DOHH2 (cell line): ENCODE measurements around the gene NDUFB4.

Experiments
- H3F3A ChIP-seq: fragments of 200-600 bp; sonication (generic), shearing (Covaris generic); 2 replicates; pipeline ENCODE4 v1.6.0; 2016; ENCODE audit warnings: antibody characterized with exemption, mild to moderate bottlenecking; ENCODE audit not compliant: control insufficient read depth, insufficient read depth
- H3K27ac ChIP-seq: fragments of 200-600 bp; sonication (generic); 2 replicates; pipeline ENCODE4 v1.5.1; 2014; ENCODE audit warnings: low read depth, mild to moderate bottlenecking, low read length, moderate library complexity
- H3K27me3 ChIP-seq: fragments of 200-600 bp; sonication (generic); 2 replicates; pipeline ENCODE4 v1.6.1; 2014; ENCODE audit warnings: mild to moderate bottlenecking, low read length, mixed read lengths; ENCODE audit not compliant: control insufficient read depth
- H3K36me3 ChIP-seq: fragments of 200-600 bp; sonication (generic); 2 replicates; pipeline ENCODE4 v1.6.1; 2014; ENCODE audit warnings: mild to moderate bottlenecking, low read length, moderate library complexity, mixed read lengths; ENCODE audit not compliant: control insufficient read depth
- H3K4me1 ChIP-seq: fragments of 200-600 bp; sonication (generic); 2 replicates; pipeline ENCODE4 v1.6.1; 2014; ENCODE audit warnings: mild to moderate bottlenecking, low read length, mixed read lengths; ENCODE audit not compliant: control insufficient read depth
- H3K4me2 ChIP-seq: fragments of 200-600 bp; sonication (generic); 2 replicates; pipeline ENCODE4 v1.6.0; 2014; ENCODE audit warnings: mild to moderate bottlenecking, low read length, moderate library complexity
- H3K4me3 ChIP-seq: fragments of 200-600 bp; sonication (generic); 2 replicates; pipeline ENCODE4 v1.5.1; 2014; ENCODE audit warnings: mild to moderate bottlenecking, low read length, mixed read lengths
- H3K79me2 ChIP-seq: fragments of 200-600 bp; sonication (generic); 2 replicates; pipeline ENCODE4 v1.6.1; 2014; ENCODE audit warnings: mild to moderate bottlenecking, low read length, mixed read lengths; ENCODE audit not compliant: control insufficient read depth
- H3K9me2 ChIP-seq: fragments of 200-600 bp; sonication (generic); replicated peaks from 2 replicates; pipeline ENCODE4 v1.6.1; 2014; ENCODE audit warnings: mild to moderate bottlenecking, low read length, mixed read lengths; ENCODE audit not compliant: control insufficient read depth
- H3K9me3 ChIP-seq: fragments of 200-600 bp; sonication (generic); 2 replicates; pipeline ENCODE4 v1.6.1; 2014; ENCODE audit warnings: antibody characterized with exemption, low read length, mixed read lengths; ENCODE audit not compliant: control insufficient read depth, insufficient read depth
- H4K20me1 ChIP-seq: fragments of 200-600 bp; sonication (generic); 2 replicates; pipeline ENCODE4 v1.6.0; 2014; ENCODE audit warnings: low read depth, mild to moderate bottlenecking, antibody characterized with exemption, low read length, moderate library complexity; ENCODE audit not compliant: control insufficient read depth, insufficient read depth
- EZH2phosphoT487 ChIP-seq: fragments of 200-600 bp; sonication (generic); IDR thresholded peaks from 2 replicates; pipeline ENCODE4 v1.6.1; 2017; ENCODE audit warnings: borderline replicate concordance, mild to moderate bottlenecking, antibody characterized with exemption, low read length, moderate library complexity, mixed read lengths
- TF ChIP-seq, protein P1 (sequence below): fragments of 200-600 bp; sonication (generic); IDR thresholded peaks from one replicate; pipeline ENCODE4 v1.5.1; 2014; ENCODE audit warnings: antibody characterized with exemption, mild to moderate bottlenecking, low read depth, low read length; ENCODE audit not compliant: poor library complexity, severe bottlenecking

The NDUFB4 gene

DNA sequence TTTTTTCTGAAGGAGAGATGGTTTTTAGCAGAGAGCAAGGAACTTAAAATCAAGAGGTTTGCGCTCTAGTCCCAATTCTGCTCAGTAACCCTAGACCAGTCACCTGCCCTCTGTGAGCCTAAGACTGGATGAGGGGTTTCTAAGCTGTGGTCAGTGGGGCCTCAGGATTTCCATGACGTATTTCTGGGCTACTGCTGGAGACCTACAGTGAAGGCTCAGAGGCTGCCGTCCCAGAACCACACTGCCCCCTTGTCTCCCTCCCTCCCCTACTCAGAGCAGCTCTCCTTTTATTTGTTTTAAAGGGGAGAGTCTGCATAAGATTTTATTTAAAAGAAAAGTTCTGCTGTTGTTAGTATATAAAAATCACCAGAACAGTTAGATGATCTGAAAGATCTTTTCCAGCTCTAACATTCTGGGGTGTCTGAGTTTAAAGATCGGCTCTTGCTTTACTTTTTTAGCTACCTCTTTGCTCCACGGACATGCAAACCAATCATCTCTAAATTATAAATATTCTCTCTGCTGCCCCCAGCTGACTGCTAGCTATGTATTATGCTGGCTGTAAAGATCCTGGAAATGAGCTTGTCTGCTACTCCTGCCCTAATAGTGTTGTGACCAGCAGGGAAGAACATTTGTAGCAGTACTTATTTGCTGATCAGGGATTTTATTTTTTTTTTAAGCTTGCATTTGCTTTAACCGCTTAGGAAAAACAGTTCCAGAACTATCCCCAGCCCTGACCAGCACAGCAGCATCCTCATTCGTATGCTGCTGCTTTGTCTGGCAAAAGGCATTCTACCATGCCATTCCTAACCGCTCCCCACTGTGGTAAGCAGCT is 28.6 kb upstream of the NDUFB4 start:
- Histone ChIP-seq H3K79me2 (no peaks in the 10 kb centered on the region), H3K4me1 (no peaks in the 10 kb centered on the region), H3K4me2 (peak overlapping the region; percentile 20; the same call in 1 of the 2 replicates), H3F3A (no peaks in the 10 kb centered on the region), H3K9me3 (no peaks in the 10 kb centered on the region), H3K27me3 (peaks cover 3% of the 10 kb centered on the region; the same call in 1 of the 2 replicates), H4K20me1 (no peaks in the 10 kb centered on the region), H3K36me3 (no peaks in the 10 kb centered on the region), H3K27ac (no peak overlapping the region), H3K4me3 (no peak overlapping the region), H3K9me2 (no peaks in the 10 kb centered on the region)
- TF ChIP-seq EZH2phosphoT487, result no peak
- TF ChIP-seq, protein P1, sequence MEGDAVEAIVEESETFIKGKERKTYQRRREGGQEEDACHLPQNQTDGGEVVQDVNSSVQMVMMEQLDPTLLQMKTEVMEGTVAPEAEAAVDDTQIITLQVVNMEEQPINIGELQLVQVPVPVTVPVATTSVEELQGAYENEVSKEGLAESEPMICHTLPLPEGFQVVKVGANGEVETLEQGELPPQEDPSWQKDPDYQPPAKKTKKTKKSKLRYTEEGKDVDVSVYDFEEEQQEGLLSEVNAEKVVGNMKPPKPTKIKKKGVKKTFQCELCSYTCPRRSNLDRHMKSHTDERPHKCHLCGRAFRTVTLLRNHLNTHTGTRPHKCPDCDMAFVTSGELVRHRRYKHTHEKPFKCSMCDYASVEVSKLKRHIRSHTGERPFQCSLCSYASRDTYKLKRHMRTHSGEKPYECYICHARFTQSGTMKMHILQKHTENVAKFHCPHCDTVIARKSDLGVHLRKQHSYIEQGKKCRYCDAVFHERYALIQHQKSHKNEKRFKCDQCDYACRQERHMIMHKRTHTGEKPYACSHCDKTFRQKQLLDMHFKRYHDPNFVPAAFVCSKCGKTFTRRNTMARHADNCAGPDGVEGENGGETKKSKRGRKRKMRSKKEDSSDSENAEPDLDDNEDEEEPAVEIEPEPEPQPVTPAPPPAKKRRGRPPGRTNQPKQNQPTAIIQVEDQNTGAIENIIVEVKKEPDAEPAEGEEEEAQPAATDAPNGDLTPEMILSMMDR, result peak; percentile 50

DNA sequence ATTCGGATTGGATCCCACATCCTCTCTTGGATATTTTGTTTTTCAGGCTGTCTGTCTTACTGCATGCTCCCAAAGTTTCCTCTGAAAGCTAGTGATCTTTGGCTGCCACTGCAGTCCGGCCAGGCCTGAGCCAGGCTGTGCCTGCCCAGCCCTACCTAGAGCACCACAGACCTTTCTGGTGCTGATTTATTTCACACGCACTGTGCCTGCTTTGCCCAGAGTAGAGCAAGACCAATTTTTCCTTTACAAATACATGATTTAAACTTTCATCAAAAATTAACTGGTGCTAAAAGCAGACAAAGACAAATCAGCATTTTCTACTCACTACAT is 28.0 kb upstream of the NDUFB4 start:
- H3K27ac ChIP-seq, result no peak overlapping the region
- H3K4me3 ChIP-seq, result no peak overlapping the region
- H3K4me2 ChIP-seq, result no peak overlapping the region
- H3K4me1 ChIP-seq, result no peaks in the 10 kb centered on the region
- H4K20me1 ChIP-seq, result no peaks in the 10 kb centered on the region
- no peaks in the 10 kb centered on the region for H3K79me2 ChIP-seq
- no peaks in the 10 kb centered on the region for H3K36me3 ChIP-seq
- no peak for TF ChIP-seq EZH2phosphoT487
- TF ChIP-seq, protein P1, result no peak
- H3K27me3 ChIP-seq, result peaks cover 3% of the 10 kb centered on the region; the same call in 1 of the 2 replicates
- no peaks in the 10 kb centered on the region for H3K9me3 ChIP-seq
- no peaks in the 10 kb centered on the region for H3F3A ChIP-seq
- H3K9me2 ChIP-seq, result no peaks in the 10 kb centered on the region

DNA sequence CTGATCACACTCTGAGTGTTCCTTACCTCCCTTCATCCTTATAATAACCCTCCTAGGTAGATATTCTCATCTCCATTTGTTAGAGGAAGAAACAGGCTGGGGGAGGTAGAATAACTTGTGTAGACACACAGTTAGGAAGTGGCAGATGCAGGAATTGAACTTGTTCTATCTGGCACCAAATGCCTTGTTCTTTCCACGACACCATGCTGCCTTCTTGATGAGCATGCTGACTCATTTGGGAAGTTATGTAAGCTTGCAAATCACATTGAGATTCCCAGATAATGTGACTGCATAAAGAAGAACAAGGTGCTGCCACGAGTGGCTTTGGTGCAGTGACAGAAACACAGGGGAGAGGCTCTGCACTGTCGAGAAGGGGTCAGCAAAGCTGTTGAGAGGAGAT is 27.5 kb upstream of the NDUFB4 start:
- Histone ChIP-seq H3K9me2 (no peaks in the 10 kb centered on the region), H3K4me3 (no peak overlapping the region), H3K27ac (no peak overlapping the region), H3K4me1 (no peaks in the 10 kb centered on the region), H3K79me2 (no peaks in the 10 kb centered on the region), H3K4me2 (no peak overlapping the region), H3K9me3 (no peaks in the 10 kb centered on the region), H4K20me1 (no peaks in the 10 kb centered on the region), H3K36me3 (no peaks in the 10 kb centered on the region), H3F3A (no peaks in the 10 kb centered on the region), H3K27me3 (peaks cover 3% of the 10 kb centered on the region; the same call in 1 of the 2 replicates)
- TF ChIP-seq, protein P1, result no peak
